K562 (cell line): ENCODE results near the gene NFIC. TPM values are rescaled to one million over a fixed set of nuclear protein-coding genes. Genes with fewer than 3 reads are reported as not detected.

ENCODE experiments used
- CBFA2T2 ChIP-seq: fragments of 450-650 bp; conservative IDR thresholded peaks from 2 replicates; pipeline ENCODE4 v1.6.1; 2017; ENCODE audit warnings: mild to moderate bottlenecking
- CREM ChIP-seq: IDR thresholded peaks from 2 replicates; pipeline ENCODE4 v1.6.1; 2014; ENCODE audit warnings: antibody characterized with exemption, low read depth
- ELF1 ChIP-seq: fragments of 200-800 bp; sonication (Bioruptor generic); IDR thresholded peaks from 2 replicates; pipeline ENCODE4 v1.6.1; 2016; ENCODE audit warnings: missing genetic modification characterization, missing compliant biosample characterization
- MYNN ChIP-seq, 2 experiments: sonication (generic); formaldehyde crosslinking in 1 of 2; IDR thresholded peaks; 2 replicates each; pipeline versions ENCODE4 v1.5.0 to v1.6.1; 2016 to 2020; ENCODE audit warnings: antibody characterized with exemption in 1 of 2, missing genetic modification reagents in 1 of 2
- NFXL1 ChIP-seq: fragments of 450-650 bp; formaldehyde crosslinking; IDR thresholded peaks from 2 replicates; pipeline ENCODE4 v1.4.0; 2021; ENCODE audit warnings: mild to moderate bottlenecking
- PYGO2 ChIP-seq: fragments of 450-650 bp; IDR thresholded peaks from 2 replicates; pipeline ENCODE4 v1.6.1; 2016; ENCODE audit warnings: mild to moderate bottlenecking, missing genetic modification characterization, moderate library complexity, missing compliant biosample characterization
- SIN3B ChIP-seq: fragments of 450-650 bp; IDR thresholded peaks from 2 replicates; pipeline ENCODE4 v1.6.1; 2017; ENCODE audit warnings: low read depth, mild to moderate bottlenecking, moderate library complexity
- SRSF1 ChIP-seq: fragments of 200-400 bp; formaldehyde crosslinking; IDR thresholded peaks from 2 replicates; pipeline ENCODE4 v1.6.1; 2017; ENCODE audit warnings: mild to moderate bottlenecking, low read depth, low read length, moderate library complexity
- TSC22D4 ChIP-seq: fragments of 450-650 bp; IDR thresholded peaks from 2 replicates; pipeline ENCODE4 v1.6.1; 2016; ENCODE audit warnings: missing genetic modification characterization, missing biosample characterization, control low read depth
- U2AF2 ChIP-seq: fragments of 200-400 bp; formaldehyde crosslinking; optimal IDR thresholded peaks from 2 replicates; pipeline ENCODE3; 2017; ENCODE audit warnings: low read depth, mild to moderate bottlenecking, low read length
- ZNF134 ChIP-seq: fragments of 250-450 bp; sonication (Bioruptor Pico); conservative IDR thresholded peaks from 2 replicates; pipeline ENCODE4 v1.4.0; 2020
- ZNF354B ChIP-seq: fragments of 250-450 bp; sonication (Bioruptor Pico); IDR thresholded peaks from 2 replicates; pipeline ENCODE4 v1.4.0; 2020
- polyA plus RNA-seq, 8 experiments: library from polyadenylated mRNA; depleted of rRNA in 4 of 8; stranded (reverse) in 5 of 8; unstranded in 3 of 8; fragments of >200 nt; fragmentation: Nextera tagmentation in 2 of 8; fragmentation: Illumina TruSeq in 1 of 8; extraction: Ambion mirVana in 2 of 8; extraction: Trizol in 1 of 8; gene quantifications; 2 replicates each; pipeline versions ENCODE4 v1.2.1 to v1.2.3, GENCODE V29; 2011 to 2014; ENCODE audit warnings: inconsistent platforms in 1 of 8, missing spikeins in 1 of 8
- total RNA-seq, 7 experiments: library from RNA; depleted of rRNA in 6 of 7; stranded (reverse); fragments of >200 nt in 6 of 7; fragmentation: Illumina TruSeq in 2 of 7; extraction: Trizol in 2 of 7; gene quantifications; 2 replicates each; pipeline versions ENCODE4 v1.2.1 to v1.2.3, GENCODE V29; 2011 to 2021; ENCODE audit warnings: low replicate concordance in 1 of 7
- TF ChIP-seq, protein P1 (sequence below), 2 experiments: fragments of 450-650 bp; IDR thresholded peaks; 2 replicates each; pipeline ENCODE4 v1.6.1; 2016; ENCODE audit warnings: mild to moderate bottlenecking in 2 of 2, borderline replicate concordance in 1 of 2, low read depth in 1 of 2, moderate library complexity in 1 of 2
- TF ChIP-seq, protein P2 (sequence below): sonication (generic); formaldehyde crosslinking; IDR thresholded peaks from 2 replicates; pipeline ENCODE4 v1.8.1; 2023; ENCODE audit warnings: mild to moderate bottlenecking, missing genetic modification reagents
- TF ChIP-seq, protein P3 (sequence below): fragments of 250-450 bp; sonication (Bioruptor Pico); IDR thresholded peaks from 2 replicates; pipeline ENCODE4 v1.4.0; 2020; ENCODE audit warnings: mild to moderate bottlenecking, moderate library complexity, borderline replicate concordance

Gene NFIC
- total and polyA plus RNA-seq, 9 of the 15 experiments (the other 6 are each of a cell fraction or from before 2014, with no cell fraction given) = 0.71 to 62.1 (median 6.9) TPM

DNA sequence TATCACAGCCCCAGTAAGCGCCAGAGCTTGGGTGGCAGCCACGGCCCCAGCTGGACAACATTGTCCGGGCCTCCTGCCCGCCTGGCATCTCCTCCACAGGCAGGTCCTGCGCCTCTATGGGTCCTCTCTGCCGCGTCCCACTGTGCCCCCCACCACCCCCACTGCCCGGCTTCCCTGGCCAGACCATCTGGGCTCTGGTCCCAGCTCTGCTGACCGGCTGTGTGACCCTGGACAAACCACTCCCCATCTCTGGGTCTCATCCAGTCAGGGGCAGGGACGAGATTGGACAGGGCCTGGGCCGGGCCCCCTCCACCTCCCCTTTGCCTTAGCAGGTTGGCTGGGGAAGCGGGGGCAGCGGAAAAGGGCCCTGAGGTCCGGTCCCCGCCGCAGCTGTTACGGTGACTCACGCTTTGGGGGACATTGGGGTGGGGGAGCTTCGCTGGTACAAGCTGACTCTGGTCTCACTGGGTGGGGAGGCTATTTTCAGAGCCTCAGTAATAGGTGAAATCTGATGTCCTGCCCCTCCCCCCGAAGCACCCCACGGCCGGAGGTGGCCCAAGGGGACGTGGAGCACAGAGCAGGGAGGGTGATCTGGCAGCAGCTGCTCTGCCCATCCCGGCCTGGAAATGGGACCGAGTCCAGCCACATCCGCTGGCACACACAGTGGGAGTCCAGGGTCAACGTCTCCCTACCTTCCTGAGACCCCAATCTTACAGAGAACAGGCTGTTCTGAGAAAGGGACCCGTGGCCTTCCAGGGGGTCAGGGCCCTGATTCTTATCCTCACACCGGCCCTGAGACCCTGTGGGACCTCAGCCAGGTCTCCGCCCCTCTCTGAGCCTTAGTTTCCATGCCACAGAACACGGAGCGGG lies 9.1 kb downstream of the NFIC start (continued):
- TF ChIP-seq, protein P1, sequence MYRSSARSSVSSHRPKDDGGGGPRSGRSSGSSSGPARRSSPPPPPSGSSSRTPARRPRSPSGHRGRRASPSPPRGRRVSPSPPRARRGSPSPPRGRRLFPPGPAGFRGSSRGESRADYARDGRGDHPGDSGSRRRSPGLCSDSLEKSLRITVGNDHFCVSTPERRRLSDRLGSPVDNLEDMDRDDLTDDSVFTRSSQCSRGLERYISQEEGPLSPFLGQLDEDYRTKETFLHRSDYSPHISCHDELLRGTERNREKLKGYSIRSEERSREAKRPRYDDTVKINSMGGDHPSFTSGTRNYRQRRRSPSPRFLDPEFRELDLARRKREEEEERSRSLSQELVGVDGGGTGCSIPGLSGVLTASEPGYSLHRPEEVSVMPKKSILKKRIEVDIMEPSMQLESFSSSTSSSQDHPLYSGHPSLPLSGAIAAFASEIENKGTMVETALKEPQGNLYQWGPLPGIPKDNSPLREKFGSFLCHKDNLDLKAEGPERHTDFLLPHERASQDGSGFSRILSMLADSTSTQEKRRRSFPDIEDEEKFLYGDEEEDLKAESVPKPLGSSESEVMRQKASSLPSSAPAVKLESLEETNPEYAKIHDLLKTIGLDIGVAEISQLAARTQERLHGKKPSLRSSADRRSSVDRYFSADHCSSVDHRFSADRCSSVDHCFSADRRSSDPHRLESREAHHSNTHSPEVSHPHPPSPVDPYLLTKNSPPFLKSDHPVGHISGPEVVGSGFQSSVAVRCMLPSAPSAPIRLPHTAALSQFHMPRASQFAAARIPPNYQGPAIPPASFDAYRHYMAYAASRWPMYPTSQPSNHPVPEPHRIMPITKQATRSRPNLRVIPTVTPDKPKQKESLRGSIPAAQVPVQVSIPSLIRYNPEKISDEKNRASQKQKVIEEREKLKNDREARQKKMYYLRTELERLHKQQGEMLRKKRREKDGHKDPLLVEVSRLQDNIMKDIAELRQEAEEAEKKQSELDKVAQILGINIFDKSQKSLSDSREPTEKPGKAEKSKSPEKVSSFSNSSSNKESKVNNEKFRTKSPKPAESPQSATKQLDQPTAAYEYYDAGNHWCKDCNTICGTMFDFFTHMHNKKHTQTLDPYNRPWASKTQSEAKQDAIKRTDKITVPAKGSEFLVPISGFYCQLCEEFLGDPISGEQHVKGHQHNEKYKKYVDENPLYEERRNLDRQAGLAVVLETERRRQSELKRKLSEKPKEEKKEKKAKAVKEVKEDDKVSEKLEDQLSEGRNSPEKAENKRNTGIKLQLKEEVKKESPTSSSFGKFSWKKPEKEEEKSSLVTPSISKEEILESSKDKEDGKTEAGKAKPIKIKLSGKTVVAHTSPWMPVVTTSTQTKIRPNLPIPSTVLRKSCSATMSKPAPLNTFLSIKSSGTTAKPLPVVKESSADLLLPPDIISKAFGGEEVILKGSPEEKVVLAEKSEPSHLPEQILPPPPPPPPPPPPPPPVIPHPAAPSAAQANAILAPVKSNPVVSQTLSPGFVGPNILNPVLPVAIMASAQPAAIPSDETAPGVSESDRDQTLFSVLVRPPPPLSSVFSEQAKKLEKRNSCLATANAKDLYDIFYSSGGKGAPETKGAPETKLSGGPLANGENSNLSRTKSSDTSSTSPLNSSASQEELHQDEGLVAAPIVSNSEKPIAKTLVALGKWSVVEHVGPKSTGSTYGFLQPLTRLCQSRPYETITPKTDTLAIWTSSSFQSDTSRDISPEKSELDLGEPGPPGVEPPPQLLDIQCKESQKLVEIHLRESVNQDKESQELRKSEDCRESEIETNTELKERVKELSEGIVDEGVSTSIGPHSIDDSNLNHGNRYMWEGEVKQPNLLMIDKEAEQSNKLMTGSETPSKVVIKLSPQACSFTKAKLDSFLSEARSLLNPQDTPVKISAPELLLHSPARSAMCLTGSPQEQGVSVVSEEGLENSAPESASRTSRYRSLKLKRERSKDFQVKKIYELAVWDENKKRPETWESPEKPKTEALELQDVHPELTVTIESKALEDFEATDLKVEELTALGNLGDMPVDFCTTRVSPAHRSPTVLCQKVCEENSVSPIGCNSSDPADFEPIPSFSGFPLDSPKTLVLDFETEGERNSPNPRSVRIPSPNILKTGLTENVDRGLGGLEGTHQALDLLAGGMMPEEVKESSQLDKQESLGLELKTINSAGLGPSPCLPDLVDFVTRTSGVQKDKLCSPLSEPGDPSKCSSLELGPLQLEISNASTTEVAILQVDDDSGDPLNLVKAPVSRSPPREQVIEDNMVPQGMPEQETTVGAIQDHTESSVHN (IDR thresholded peaks at IDR 0.05; ENCODE audit: borderline replicate concordance in 1 of 2, low read depth in 1 of 2) = no peak
- TF ChIP-seq, protein P2, sequence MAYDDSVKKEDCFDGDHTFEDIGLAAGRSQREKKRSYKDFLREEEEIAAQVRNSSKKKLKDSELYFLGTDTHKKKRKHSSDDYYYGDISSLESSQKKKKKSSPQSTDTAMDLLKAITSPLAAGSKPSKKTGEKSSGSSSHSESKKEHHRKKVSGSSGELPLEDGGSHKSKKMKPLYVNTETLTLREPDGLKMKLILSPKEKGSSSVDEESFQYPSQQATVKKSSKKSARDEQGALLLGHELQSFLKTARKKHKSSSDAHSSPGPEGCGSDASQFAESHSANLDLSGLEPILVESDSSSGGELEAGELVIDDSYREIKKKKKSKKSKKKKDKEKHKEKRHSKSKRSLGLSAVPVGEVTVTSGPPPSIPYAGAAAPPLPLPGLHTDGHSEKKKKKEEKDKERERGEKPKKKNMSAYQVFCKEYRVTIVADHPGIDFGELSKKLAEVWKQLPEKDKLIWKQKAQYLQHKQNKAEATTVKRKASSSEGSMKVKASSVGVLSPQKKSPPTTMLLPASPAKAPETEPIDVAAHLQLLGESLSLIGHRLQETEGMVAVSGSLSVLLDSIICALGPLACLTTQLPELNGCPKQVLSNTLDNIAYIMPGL (CRISPR knock-in tag) = no peak
- TF ChIP-seq NFXL1 (no peak), TSC22D4 (tag) (no peak), ZNF354B (CRISPR knock-in tag) (no peak), ELF1 (tag) (no peak), CBFA2T2 (peak; percentile 36), SIN3B (no peak), PYGO2 (tag) (no peak), ZNF134 (no peak), CREM (peak; percentile 51), MYNN (IDR thresholded peaks at IDR 0.05) (peak; percentile 66; the same call in 1 of the 2 replicates), MYNN (CRISPR knock-in tag; IDR thresholded peaks at IDR 0.05) (no peak), U2AF2 (no peak), SRSF1 (no peak)
- TF ChIP-seq, protein P3, sequence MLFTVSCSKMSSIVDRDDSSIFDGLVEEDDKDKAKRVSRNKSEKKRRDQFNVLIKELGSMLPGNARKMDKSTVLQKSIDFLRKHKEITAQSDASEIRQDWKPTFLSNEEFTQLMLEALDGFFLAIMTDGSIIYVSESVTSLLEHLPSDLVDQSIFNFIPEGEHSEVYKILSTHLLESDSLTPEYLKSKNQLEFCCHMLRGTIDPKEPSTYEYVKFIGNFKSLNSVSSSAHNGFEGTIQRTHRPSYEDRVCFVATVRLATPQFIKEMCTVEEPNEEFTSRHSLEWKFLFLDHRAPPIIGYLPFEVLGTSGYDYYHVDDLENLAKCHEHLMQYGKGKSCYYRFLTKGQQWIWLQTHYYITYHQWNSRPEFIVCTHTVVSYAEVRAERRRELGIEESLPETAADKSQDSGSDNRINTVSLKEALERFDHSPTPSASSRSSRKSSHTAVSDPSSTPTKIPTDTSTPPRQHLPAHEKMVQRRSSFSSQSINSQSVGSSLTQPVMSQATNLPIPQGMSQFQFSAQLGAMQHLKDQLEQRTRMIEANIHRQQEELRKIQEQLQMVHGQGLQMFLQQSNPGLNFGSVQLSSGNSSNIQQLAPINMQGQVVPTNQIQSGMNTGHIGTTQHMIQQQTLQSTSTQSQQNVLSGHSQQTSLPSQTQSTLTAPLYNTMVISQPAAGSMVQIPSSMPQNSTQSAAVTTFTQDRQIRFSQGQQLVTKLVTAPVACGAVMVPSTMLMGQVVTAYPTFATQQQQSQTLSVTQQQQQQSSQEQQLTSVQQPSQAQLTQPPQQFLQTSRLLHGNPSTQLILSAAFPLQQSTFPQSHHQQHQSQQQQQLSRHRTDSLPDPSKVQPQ (CRISPR knock-in tag) = no peak
